GM21737 (cell line): ENCODE measurements around the gene TAF1D.
"Not testable (repeated sequence)": the region's sequence is repeated elsewhere in the genome, so short reads cannot be mapped to it uniquely, and the experiment has no call there.

Experiments used
- ATAC-seq: cut with Tn5 transposase; IDR thresholded peaks from one replicate; pipeline ENCODE4 v1.9.1; 2021; ENCODE audit warnings: mild to moderate bottlenecking, moderate library complexity; ENCODE audit not compliant: unreplicated experiment

Gene TAF1D

GRCh38 chr11:93751001-93751400, 9.7 kb upstream of the TAF1D start:
- ATAC-seq: no peak

- peak; percentile 86 for ATAC-seq
Measured at GRCh38 chr11:93747122-93747521, 5.8 kb upstream of the TAF1D start.

GRCh38 chr11:93746101-93746500, 4.8 kb upstream of the TAF1D start:
- no peak for ATAC-seq

- ATAC-seq: not testable (repeated sequence)
Measured at GRCh38 chr11:93745005-93745755, 3.9 kb upstream of the TAF1D start.

GRCh38 chr11:93744669-93745004, 3.3 kb upstream of the TAF1D start:
- no peak for ATAC-seq

- ATAC-seq: no peak
Measured at GRCh38 chr11:93743291-93743690, 2.0 kb upstream of the TAF1D start.

- ATAC-seq: peak; percentile 7
Measured at GRCh38 chr11:93741882-93742226, 559 bp upstream of the TAF1D start.

GRCh38 chr11:93740730-93741093, 583 bp downstream of the TAF1D start:
- peak; percentile 26 for ATAC-seq

- no peak for ATAC-seq
Measured at GRCh38 chr11:93740031-93740729, 1.1 kb downstream of the TAF1D start.

- no peak for ATAC-seq
Measured at GRCh38 chr11:93738647-93739081, 2.6 kb downstream of the TAF1D start.

GRCh38 chr11:93737904-93738612, 3.2 kb downstream of the TAF1D start:
- no peak for ATAC-seq

- ATAC-seq: no peak
Measured at GRCh38 chr11:93736129-93736528, 5.2 kb downstream of the TAF1D start.

GRCh38 chr11:93735627-93736026, 5.7 kb downstream of the TAF1D start:
- no peak for ATAC-seq

- no peak for ATAC-seq
Measured at GRCh38 chr11:93734427-93735222, 6.7 kb downstream of the TAF1D start.

- no peak for ATAC-seq
Measured at GRCh38 chr11:93733474-93733873, 7.8 kb downstream of the TAF1D start.

- no peak for ATAC-seq
Measured at GRCh38 chr11:93732237-93732892, 8.9 kb downstream of the TAF1D start.

- ATAC-seq: no peak
Measured at GRCh38 chr11:93730108-93731107, 10.9 kb downstream of the TAF1D start.

GRCh38 chr11:93729129-93729616, 12.1 kb downstream of the TAF1D start:
- ATAC-seq: no peak

- ATAC-seq: no peak
Measured at GRCh38 chr11:93728792-93729128, 12.5 kb downstream of the TAF1D start.
